ENCODE measurements around the gene XPNPEP2. TPM values are rescaled to one million over a fixed set of nuclear protein-coding genes. Genes with fewer than 3 reads are reported as not detected.

XPNPEP2 gene
- total and polyA plus RNA-seq, 8 donors, result 2.6 to 11.0 (median 7.1) TPM

GRCh38 chrX:129746557-129747470 is 8.0 kb downstream of the XPNPEP2 start:
- Histone ChIP-seq H3K4me3 (no peak overlapping the region), H3K27me3 (no peaks in the 10 kb centered on the region), H3K4me1 (no peaks in the 10 kb centered on the region), H3K27ac (no peak overlapping the region), H3K9me3 (no peaks in the 10 kb centered on the region), H3K36me3 (no peaks in the 10 kb centered on the region)
- no peak for ATAC-seq
- intact Hi-C loops (cut with DNase I), result no loop called here
- no peak for DNase-seq
- no peak for TF ChIP-seq CTCF (IDR thresholded peaks at IDR 0.05)

GRCh38 chrX:129747533-129747932 is 8.8 kb downstream of the XPNPEP2 start:
- intact Hi-C loops (cut with DNase I), result no loop called here

GRCh38 chrX:129748305-129748704 is 9.5 kb downstream of the XPNPEP2 start:
- DNase-seq (peak in 1 of 4 donors; percentile 41), ATAC-seq (peak; percentile 61)
- no peaks in the 10 kb centered on the region for H3K36me3 ChIP-seq
- H3K4me3 ChIP-seq, result no peak overlapping the region
- peak overlapping the region in 1 of 2 donors; percentile 57 for H3K27ac ChIP-seq
- no peaks in the 10 kb centered on the region for H3K9me3 ChIP-seq
- no peak for TF ChIP-seq CTCF (IDR thresholded peaks at IDR 0.05)
- no peaks in the 10 kb centered on the region for H3K27me3 ChIP-seq
- intact Hi-C loops (cut with DNase I), result no loop called here
- no peaks in the 10 kb centered on the region for H3K4me1 ChIP-seq

More at GRCh38 chrX:129747533-129747932, 8.8 kb downstream of the XPNPEP2 start:
- Histone ChIP-seq H3K27me3 (no peaks in the 10 kb centered on the region), H3K4me3 (no peak overlapping the region), H3K9me3 (no peaks in the 10 kb centered on the region), H3K4me1 (no peaks in the 10 kb centered on the region), H3K36me3 (no peaks in the 10 kb centered on the region), H3K27ac (no peak overlapping the region)
- ATAC-seq, result no peak
- no peak for DNase-seq
- no peak for TF ChIP-seq CTCF (IDR thresholded peaks at IDR 0.05)

- intact Hi-C loops (cut with DNase I), result no loop called here
- Histone ChIP-seq H3K27me3 (no peaks in the 10 kb centered on the region), H3K9me3 (no peaks in the 10 kb centered on the region), H3K4me3 (no peak overlapping the region), H3K36me3 (no peaks in the 10 kb centered on the region), H3K27ac (peak overlapping the region in 1 of 2 donors; percentile 57), H3K4me1 (no peaks in the 10 kb centered on the region)
- ATAC-seq, result no peak
- TF ChIP-seq CTCF (IDR thresholded peaks at IDR 0.05), result no peak
- no peak for DNase-seq
Observed at GRCh38 chrX:129749069-129749468, 10.3 kb downstream of the XPNPEP2 start.

- no peak overlapping the region for H3K4me3 ChIP-seq
- H3K4me1 ChIP-seq, result no peaks in the 10 kb centered on the region
- intact Hi-C loops (cut with DNase I), result no loop called here
- H3K27ac ChIP-seq, result no peak overlapping the region
- no peaks in the 10 kb centered on the region for H3K9me3 ChIP-seq
- ATAC-seq, result no peak
- TF ChIP-seq CTCF (IDR thresholded peaks at IDR 0.05), result no peak
- no peaks in the 10 kb centered on the region for H3K27me3 ChIP-seq
- no peaks in the 10 kb centered on the region for H3K36me3 ChIP-seq
- no peak for DNase-seq
Observed at GRCh38 chrX:129750971-129751370, 12.2 kb downstream of the XPNPEP2 start.
